GM23248 (cell line): ENCODE data around the gene PCDHGC4.

Experiments
- EZH2 ChIP-seq: fragments of 200-600 bp; sonication (generic); IDR thresholded peaks from 2 replicates; pipeline ENCODE4 v1.6.1; 2018; ENCODE audit warnings: antibody characterized with exemption, mild to moderate bottlenecking; ENCODE audit not compliant: insufficient read depth, poor library complexity, severe bottlenecking
- EZH2phosphoT487 ChIP-seq: fragments of 200-600 bp; sonication (generic); IDR thresholded peaks from 2 replicates; pipeline ENCODE4 v1.6.1; 2018; ENCODE audit warnings: antibody characterized with exemption, moderate library complexity, mild to moderate bottlenecking, low read depth; ENCODE audit not compliant: insufficient read depth

- TF ChIP-seq EZH2phosphoT487, result no peak
- no peak for TF ChIP-seq EZH2
Measured at GRCh38 chr5:141439411-141440141, 45.3 kb upstream of the PCDHGC4 start.
